ENCODE results near the gene TAS2R20. TPM values are rescaled to one million over a fixed set of nuclear protein-coding genes. Genes with fewer than 3 reads are reported as not detected.
"Not testable (repeated sequence)": the region's sequence is repeated elsewhere in the genome, so short reads cannot be mapped to it uniquely, and the experiment has no call there.

TAS2R20 gene, protein sequence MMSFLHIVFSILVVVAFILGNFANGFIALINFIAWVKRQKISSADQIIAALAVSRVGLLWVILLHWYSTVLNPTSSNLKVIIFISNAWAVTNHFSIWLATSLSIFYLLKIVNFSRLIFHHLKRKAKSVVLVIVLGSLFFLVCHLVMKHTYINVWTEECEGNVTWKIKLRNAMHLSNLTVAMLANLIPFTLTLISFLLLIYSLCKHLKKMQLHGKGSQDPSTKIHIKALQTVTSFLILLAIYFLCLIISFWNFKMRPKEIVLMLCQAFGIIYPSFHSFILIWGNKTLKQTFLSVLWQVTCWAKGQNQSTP
- total RNA-seq, result 5.3 and 5.4 TPM in 2 replicates

DNA sequence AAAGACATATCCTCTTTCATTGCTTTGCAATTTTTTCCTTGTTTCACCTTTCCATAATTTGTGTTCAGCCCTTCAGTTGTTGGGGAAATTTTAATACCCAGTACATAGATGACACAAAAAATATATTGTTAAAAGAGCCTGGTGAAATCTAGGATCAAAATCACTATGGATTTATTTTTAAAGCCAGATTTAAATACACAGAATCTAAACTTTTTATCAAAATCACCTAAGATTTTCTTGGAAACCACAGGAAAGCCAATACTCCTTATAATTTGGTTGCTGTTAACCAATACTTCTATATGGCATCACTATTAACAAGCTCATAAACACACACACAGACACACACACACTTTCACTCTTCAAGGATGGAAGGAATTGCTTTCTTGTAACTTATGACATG, at the start of gene TAS2R20:
Gene TAS2R20 (minus strand): TSS at position 101 of the 400 bp plus-strand sequence. CDS start 429 bp downstream, outside the sequence.
- H3K36me3 ChIP-seq (ENCODE audit: insufficient read depth, low read length), result no peaks in the 10 kb centered on the region
- no peak within 1 kb of the TSS for H3K4me2 ChIP-seq (ENCODE audit: insufficient read depth, low read length)
- H3K27ac ChIP-seq (ENCODE audit: low read depth, low read length), result no peak within 1 kb of the TSS
- no peak within 1 kb of the TSS for H3K4me3 ChIP-seq (ENCODE audit: insufficient read depth, low read length)
- no peaks in the 10 kb centered on the region for H3K79me2 ChIP-seq (ENCODE audit: insufficient read depth, low read length)
- no peak for DNase-seq (ENCODE audit: insufficient read length, low spot score, missing footprints)
- H3K4me1 ChIP-seq (ENCODE audit: insufficient read depth, low read length), result no peaks in the 10 kb centered on the region
- no peaks in the 10 kb centered on the region for H3K9me3 ChIP-seq (ENCODE audit: low read depth, low read length)
- TF ChIP-seq, protein P1, sequence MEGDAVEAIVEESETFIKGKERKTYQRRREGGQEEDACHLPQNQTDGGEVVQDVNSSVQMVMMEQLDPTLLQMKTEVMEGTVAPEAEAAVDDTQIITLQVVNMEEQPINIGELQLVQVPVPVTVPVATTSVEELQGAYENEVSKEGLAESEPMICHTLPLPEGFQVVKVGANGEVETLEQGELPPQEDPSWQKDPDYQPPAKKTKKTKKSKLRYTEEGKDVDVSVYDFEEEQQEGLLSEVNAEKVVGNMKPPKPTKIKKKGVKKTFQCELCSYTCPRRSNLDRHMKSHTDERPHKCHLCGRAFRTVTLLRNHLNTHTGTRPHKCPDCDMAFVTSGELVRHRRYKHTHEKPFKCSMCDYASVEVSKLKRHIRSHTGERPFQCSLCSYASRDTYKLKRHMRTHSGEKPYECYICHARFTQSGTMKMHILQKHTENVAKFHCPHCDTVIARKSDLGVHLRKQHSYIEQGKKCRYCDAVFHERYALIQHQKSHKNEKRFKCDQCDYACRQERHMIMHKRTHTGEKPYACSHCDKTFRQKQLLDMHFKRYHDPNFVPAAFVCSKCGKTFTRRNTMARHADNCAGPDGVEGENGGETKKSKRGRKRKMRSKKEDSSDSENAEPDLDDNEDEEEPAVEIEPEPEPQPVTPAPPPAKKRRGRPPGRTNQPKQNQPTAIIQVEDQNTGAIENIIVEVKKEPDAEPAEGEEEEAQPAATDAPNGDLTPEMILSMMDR (IDR thresholded peaks at IDR 0.05; ENCODE audit: extremely low read depth, low read depth, low read length), result no peak
- H2AFZ ChIP-seq (ENCODE audit: low read length), result no peak within 1 kb of the TSS
- H3K27me3 ChIP-seq (ENCODE audit: insufficient read depth, low read length), result no peaks in the 10 kb centered on the region
- H4K20me1 ChIP-seq (ENCODE audit: insufficient read depth, low read length), result no peaks in the 10 kb centered on the region

GRCh38 chr12:11041366-11041765, 43.3 kb upstream of the TAS2R20 start:
- not testable (repeated sequence) for H3K4me3 ChIP-seq (ENCODE audit: insufficient read depth, low read length); H3K9me3 ChIP-seq (ENCODE audit: low read depth, low read length); H3K27me3 ChIP-seq (ENCODE audit: insufficient read depth, low read length); DNase-seq (ENCODE audit: insufficient read length, low spot score, missing footprints); H3K4me1 ChIP-seq (ENCODE audit: insufficient read depth, low read length); H4K20me1 ChIP-seq (ENCODE audit: insufficient read depth, low read length); H3K4me2 ChIP-seq (ENCODE audit: insufficient read depth, low read length); H3K36me3 ChIP-seq (ENCODE audit: insufficient read depth, low read length); H2AFZ ChIP-seq (ENCODE audit: low read length); H3K27ac ChIP-seq (ENCODE audit: low read depth, low read length)
- H3K79me2 ChIP-seq (ENCODE audit: insufficient read depth, low read length), result peaks cover 12% of the 10 kb centered on the region

DNA sequence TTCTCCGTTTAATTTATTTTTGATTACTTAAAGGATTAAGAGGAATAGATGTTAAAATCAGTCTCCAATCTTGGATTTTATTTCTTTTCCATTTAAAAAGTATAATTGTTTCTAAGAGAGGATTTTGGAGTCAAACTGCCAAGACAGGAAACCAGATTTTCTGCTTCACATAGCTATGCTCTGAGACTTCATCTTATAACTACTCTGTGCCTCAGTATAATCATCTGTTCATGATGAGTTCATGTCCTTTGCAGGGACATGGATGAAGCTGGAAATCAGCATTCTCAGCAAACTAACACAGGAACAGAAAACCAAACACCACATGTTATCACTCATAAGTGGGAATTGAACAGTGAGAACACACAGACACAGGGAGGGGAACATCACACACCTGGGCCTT, 42.1 kb upstream of the TAS2R20 start:
- no peaks in the 10 kb centered on the region for H3K4me1 ChIP-seq (ENCODE audit: insufficient read depth, low read length)
- H3K27ac ChIP-seq (ENCODE audit: low read depth, low read length), result no peak overlapping the region
- H2AFZ ChIP-seq (ENCODE audit: low read length), result no peak overlapping the region
- H3K4me2 ChIP-seq (ENCODE audit: insufficient read depth, low read length), result no peak overlapping the region
- DNase-seq (ENCODE audit: insufficient read length, low spot score, missing footprints), result no peak
- H3K36me3 ChIP-seq (ENCODE audit: insufficient read depth, low read length), result no peaks in the 10 kb centered on the region
- H3K9me3 ChIP-seq (ENCODE audit: low read depth, low read length), result no peaks in the 10 kb centered on the region
- H4K20me1 ChIP-seq (ENCODE audit: insufficient read depth, low read length), result peaks cover 4% of the 10 kb centered on the region
- H3K4me3 ChIP-seq (ENCODE audit: insufficient read depth, low read length), result no peak overlapping the region
- no peaks in the 10 kb centered on the region for H3K27me3 ChIP-seq (ENCODE audit: insufficient read depth, low read length)
- TF ChIP-seq, protein P1 (IDR thresholded peaks at IDR 0.05; ENCODE audit: extremely low read depth, low read depth, low read length), result no peak
- H3K79me2 ChIP-seq (ENCODE audit: insufficient read depth, low read length), result peaks cover 12% of the 10 kb centered on the region

- no peak overlapping the region for H3K4me2 ChIP-seq (ENCODE audit: insufficient read depth, low read length)
- no peaks in the 10 kb centered on the region for H3K4me1 ChIP-seq (ENCODE audit: insufficient read depth, low read length)
- no peak overlapping the region for H2AFZ ChIP-seq (ENCODE audit: low read length)
- H3K27me3 ChIP-seq (ENCODE audit: insufficient read depth, low read length), result no peaks in the 10 kb centered on the region
- H3K9me3 ChIP-seq (ENCODE audit: low read depth, low read length), result no peaks in the 10 kb centered on the region
- no peaks in the 10 kb centered on the region for H3K36me3 ChIP-seq (ENCODE audit: insufficient read depth, low read length)
- H3K27ac ChIP-seq (ENCODE audit: low read depth, low read length), result no peak overlapping the region
- H4K20me1 ChIP-seq (ENCODE audit: insufficient read depth, low read length), result no peaks in the 10 kb centered on the region
- peaks cover 12% of the 10 kb centered on the region for H3K79me2 ChIP-seq (ENCODE audit: insufficient read depth, low read length)
- no peak for DNase-seq (ENCODE audit: insufficient read length, low spot score, missing footprints)
- no peak overlapping the region for H3K4me3 ChIP-seq (ENCODE audit: insufficient read depth, low read length)
- TF ChIP-seq, protein P1 (IDR thresholded peaks at IDR 0.05; ENCODE audit: extremely low read depth, low read depth, low read length), result no peak
Measured at GRCh38 chr12:11039171-11039570, 41.1 kb upstream of the TAS2R20 start.

DNA sequence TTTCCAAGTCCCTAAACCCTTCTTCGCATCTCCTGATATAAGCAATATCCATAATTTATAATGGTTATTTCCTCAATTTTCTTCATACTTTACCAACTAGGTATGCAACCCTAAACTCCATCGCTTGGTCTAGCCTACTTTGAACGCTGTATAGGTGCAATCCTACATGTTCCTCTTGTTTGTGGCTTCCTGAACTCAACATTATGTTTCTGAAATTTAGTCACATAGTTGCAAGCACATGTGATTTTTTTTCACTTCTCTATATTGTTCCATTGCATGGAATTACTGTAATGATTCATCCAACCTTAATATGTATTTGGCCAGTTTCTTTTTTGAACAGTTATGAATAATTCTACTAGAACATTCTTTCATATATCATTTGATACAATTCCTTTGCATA, 35.9 kb upstream of the TAS2R20 start:
- H3K9me3 ChIP-seq (ENCODE audit: low read depth, low read length); H3K36me3 ChIP-seq (ENCODE audit: insufficient read depth, low read length); H3K4me2 ChIP-seq (ENCODE audit: insufficient read depth, low read length); H3K79me2 ChIP-seq (ENCODE audit: insufficient read depth, low read length); H3K27me3 ChIP-seq (ENCODE audit: insufficient read depth, low read length); H4K20me1 ChIP-seq (ENCODE audit: insufficient read depth, low read length); H2AFZ ChIP-seq (ENCODE audit: low read length); DNase-seq (ENCODE audit: insufficient read length, low spot score, missing footprints); H3K27ac ChIP-seq (ENCODE audit: low read depth, low read length); H3K4me1 ChIP-seq (ENCODE audit: insufficient read depth, low read length); H3K4me3 ChIP-seq (ENCODE audit: insufficient read depth, low read length): not testable (repeated sequence)
